A673 (cell line): ENCODE measurements around the gene SLC12A1. TPM values are rescaled to one million over a fixed set of nuclear protein-coding genes. Genes with fewer than 3 reads are reported as not detected.

ENCODE experiments used
- BruUV-seq: library from RNA; stranded (reverse); fragments of 400-500 nt; replicated peaks from 2 replicates; lab custom pipeline; 2021; lab: Mats Ljungman, UMichigan
- CTCF ChIA-PET: fragments of 300-600 bp; sonication (Branson Sonifier 250); formaldehyde crosslinking; loops from one replicate; lab custom pipeline; 2022; ENCODE audit warnings: antibody characterized with exemption; lab: Charles Lee
- POLR2A ChIA-PET: fragments of 300-600 bp; sonication (Branson Sonifier 250); formaldehyde crosslinking; loops from one replicate; lab custom pipeline; 2022; ENCODE audit warnings: antibody characterized with exemption; ENCODE audit not compliant: low non-redundant PET; lab: Charles Lee
- DNase-seq: peaks from one replicate; pipeline ENCODE4 v3.0.0-alpha.2; 2015; ENCODE audit warnings: low spot score
- H3K27ac ChIP-seq: fragments of 200-600 bp; sonication (generic); 2 replicates; pipeline ENCODE4 v1.5.1; 2016; ENCODE audit warnings: mixed run types, low read depth, mild to moderate bottlenecking, mixed read lengths, antibody characterized with exemption, low read length; ENCODE audit not compliant: poor library complexity, severe bottlenecking
- H3K27me3 ChIP-seq: fragments of 200-600 bp; sonication (generic); replicated peaks from 2 replicates; pipeline ENCODE4 v1.6.1; 2017; ENCODE audit warnings: mixed run types, low read depth, mild to moderate bottlenecking, mixed read lengths, antibody characterized with exemption, low read length; ENCODE audit not compliant: insufficient read depth, poor library complexity
- H3K36me3 ChIP-seq: fragments of 200-600 bp; sonication (generic); 2 replicates; pipeline ENCODE4 v1.6.1; 2016; ENCODE audit warnings: mixed run types, mild to moderate bottlenecking, mixed read lengths, antibody characterized with exemption, low read length; ENCODE audit not compliant: insufficient read depth, poor library complexity, severe bottlenecking
- H3K4me1 ChIP-seq: fragments of 200-600 bp; sonication (generic); 2 replicates; pipeline ENCODE4 v1.6.1; 2017; ENCODE audit warnings: mixed run types, mild to moderate bottlenecking, mixed read lengths, antibody characterized with exemption, low read length; ENCODE audit not compliant: insufficient read depth, poor library complexity, severe bottlenecking
- H3K4me3 ChIP-seq: fragments of 200-600 bp; sonication (generic); 2 replicates; pipeline ENCODE4 v1.5.1; 2016; ENCODE audit warnings: low read depth, mixed run types, mild to moderate bottlenecking, mixed read lengths, low read length; ENCODE audit not compliant: poor library complexity, severe bottlenecking
- H3K9me3 ChIP-seq: fragments of 200-600 bp; sonication (generic); 2 replicates; pipeline ENCODE4 v1.6.1; 2016; ENCODE audit warnings: mixed run types, low read depth, mild to moderate bottlenecking, mixed read lengths, antibody characterized with exemption, low read length; ENCODE audit not compliant: poor library complexity, severe bottlenecking
- EZH2 ChIP-seq: fragments of 200-600 bp; sonication (generic); IDR thresholded peaks from 2 replicates; pipeline ENCODE4 v1.6.1; 2017; ENCODE audit warnings: borderline replicate concordance, low read depth, mild to moderate bottlenecking, mixed read lengths, antibody characterized with exemption, low read length; ENCODE audit not compliant: poor library complexity, severe bottlenecking
- intact Hi-C: fragments of 100-400 bp; cut with micrococcal nuclease; formaldehyde crosslinking; loops from one replicate; pipeline ENCODE4 v1.10.0; 2022; ENCODE audit not compliant: unreplicated experiment
- total RNA-seq: library from RNA; stranded (reverse); gene quantifications from 2 replicates; pipeline ENCODE4 v1.2.3, GENCODE V29; 2021
- TF ChIP-seq, protein P1 (sequence below): fragments of 300-800, 200-600 bp; sonication (generic); conservative IDR thresholded peaks from 2 replicates; pipeline ENCODE4 v1.5.1; 2017; ENCODE audit warnings: low read depth, mild to moderate bottlenecking, antibody characterized with exemption, low read length, moderate library complexity, mixed read lengths

The SLC12A1 gene
- total RNA-seq, 1 experiment from 2014 or later: not detected

DNA sequence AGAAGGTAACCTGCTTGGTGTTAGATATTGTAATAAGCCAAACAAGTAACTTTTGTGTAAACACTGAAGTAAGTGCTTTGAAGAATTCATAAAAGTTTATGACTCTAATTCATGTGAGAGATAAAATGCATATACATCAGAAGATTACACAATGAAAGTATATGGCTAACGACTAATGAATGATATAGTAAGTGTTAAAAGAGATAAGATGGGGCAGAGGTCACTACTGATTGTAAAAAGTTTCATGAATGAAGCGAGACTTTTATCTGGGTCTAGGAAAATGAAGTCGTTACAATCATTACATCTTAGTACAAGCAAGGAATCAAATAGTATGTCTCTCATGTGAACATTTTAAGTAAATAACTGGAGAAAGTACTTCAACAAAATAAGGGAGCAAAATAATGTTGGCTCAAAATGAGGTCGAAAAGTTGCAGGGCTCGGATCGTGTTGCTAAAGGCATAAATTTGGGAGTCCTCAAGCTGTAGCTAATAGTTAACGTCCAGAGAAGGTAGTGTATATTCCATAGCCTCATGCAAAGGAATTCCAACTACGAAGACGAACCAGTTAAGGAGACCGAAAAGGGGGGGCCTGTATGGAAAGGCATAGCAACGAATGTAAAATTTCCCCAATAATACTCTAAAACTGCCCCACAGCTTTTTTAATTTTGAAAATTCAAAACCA lies 124.1 kb downstream of the SLC12A1 start:
- Histone ChIP-seq H3K27me3 (no peaks in the 10 kb centered on the region), H3K36me3 (peaks cover 15% of the 10 kb centered on the region), H3K9me3 (no peaks in the 10 kb centered on the region), H3K27ac (peak overlapping the region; percentile 98), H3K4me1 (peaks cover 11% of the 10 kb centered on the region), H3K4me3 (peak overlapping the region; percentile 84)
- BruUV-seq: TSS peak; percentile 74
- ChIA-PET CTCF (no interaction called here), POLR2A (interaction anchor here (0.5 kb wide), 1 partner anchor 11 kb away, joined by 4 read pairs; no protein-coding TSS in a partner anchor)
- TF ChIP-seq, protein P1, sequence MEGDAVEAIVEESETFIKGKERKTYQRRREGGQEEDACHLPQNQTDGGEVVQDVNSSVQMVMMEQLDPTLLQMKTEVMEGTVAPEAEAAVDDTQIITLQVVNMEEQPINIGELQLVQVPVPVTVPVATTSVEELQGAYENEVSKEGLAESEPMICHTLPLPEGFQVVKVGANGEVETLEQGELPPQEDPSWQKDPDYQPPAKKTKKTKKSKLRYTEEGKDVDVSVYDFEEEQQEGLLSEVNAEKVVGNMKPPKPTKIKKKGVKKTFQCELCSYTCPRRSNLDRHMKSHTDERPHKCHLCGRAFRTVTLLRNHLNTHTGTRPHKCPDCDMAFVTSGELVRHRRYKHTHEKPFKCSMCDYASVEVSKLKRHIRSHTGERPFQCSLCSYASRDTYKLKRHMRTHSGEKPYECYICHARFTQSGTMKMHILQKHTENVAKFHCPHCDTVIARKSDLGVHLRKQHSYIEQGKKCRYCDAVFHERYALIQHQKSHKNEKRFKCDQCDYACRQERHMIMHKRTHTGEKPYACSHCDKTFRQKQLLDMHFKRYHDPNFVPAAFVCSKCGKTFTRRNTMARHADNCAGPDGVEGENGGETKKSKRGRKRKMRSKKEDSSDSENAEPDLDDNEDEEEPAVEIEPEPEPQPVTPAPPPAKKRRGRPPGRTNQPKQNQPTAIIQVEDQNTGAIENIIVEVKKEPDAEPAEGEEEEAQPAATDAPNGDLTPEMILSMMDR: no peak
- TF ChIP-seq EZH2: no peak
- DNase-seq: peak; percentile 10
- intact Hi-C loops: no loop called here

DNA sequence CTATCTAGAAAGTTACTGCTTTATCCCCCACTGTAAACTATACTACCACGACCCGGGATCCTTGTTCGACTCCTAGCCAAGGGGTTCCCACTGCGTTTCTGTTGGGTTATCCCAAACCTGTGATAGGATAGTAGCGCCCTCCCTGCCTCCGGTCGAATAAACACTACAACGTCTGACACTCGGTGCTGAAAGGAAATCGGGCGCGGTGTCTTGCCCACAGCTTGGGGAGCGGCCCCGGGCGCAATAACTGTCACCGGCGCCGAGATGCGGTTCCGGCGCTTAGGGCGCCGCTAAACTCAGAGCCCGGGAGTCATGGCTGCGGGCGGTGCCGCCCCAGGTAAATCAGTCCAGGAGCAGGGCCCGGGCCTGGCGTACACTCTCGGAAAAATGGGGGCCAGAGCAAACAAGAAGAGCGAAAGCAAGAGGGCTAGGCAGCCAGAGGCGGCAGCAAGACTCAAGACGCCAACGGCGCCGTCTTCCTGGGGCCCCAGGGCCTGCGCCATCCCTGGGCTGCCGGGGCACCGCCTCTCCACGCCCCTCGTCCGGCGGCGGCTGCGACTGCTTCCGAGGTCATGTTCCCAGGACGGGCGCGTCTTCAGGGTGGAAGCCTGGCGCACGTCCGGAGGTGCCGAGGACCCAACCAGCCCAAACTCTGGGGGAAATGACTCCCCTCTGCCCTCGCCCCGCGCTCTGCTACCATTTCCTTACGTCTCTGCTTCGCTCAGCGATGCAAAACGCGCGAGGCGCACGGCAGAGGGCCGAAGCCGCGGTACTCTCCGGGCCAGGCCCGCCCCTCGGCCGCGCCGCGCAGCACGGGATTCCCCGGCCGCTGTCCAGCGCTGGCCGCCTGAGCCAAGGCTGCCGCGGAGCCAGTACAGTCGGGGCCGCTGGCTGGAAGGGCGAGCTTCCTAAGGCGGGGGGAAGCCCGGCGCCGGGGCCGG lies 125.0 kb downstream of the SLC12A1 start, which contains the start of gene DUT:
Gene DUT (plus strand): TSS at position 575 of the 941 bp plus-strand sequence. CDS start 87 bp downstream, at position 662.
- CTCF ChIA-PET: interaction anchor here (0.6 to 0.7 kb wide), 2 partner anchors 219 to 1148 kb away, joined by 5 to 6 read pairs; no protein-coding TSS in a partner anchor
- TF ChIP-seq, protein P1: peak; percentile 40
- no peak for TF ChIP-seq EZH2

DNA sequence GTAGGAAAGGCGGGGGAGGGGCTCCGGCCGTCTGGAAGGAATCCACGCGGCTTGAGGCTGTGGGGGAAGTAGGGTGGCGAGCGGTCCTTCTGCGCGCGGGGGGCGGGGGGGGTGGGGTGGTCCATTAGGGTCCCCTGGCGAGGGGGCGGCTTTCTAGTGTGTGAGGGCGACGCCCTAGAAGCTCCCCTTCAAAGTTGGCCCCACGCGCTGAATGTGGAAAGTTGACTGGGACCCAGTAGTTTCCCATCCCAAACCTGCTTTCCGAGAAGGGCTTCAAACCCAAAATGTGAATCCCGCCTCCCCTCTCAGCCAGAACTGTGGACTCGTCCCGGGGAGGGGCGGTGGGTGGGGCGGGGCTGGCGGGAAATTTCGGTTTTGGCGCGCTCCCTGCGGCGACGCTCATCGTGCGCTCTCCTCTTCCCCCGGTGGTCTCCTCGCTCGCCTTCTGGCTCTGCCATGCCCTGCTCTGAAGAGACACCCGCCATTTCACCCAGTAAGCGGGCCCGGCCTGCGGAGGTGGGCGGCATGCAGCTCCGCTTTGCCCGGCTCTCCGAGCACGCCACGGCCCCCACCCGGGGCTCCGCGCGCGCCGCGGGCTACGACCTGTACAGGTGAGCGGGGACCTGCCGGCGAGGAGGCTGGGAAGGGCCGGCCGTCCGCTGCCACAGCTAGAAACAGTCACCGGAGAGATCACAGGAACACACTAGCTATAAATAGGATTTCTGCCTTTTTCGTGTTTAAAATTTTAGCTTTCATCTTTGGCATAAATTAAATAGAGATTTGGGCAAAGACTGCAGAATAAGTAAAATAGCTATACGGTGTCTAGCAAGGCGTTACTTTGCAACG lies 125.9 kb downstream of the SLC12A1 start:
- peak; percentile 88 for DNase-seq
- Histone ChIP-seq H3K27me3 (no peaks in the 10 kb centered on the region), H3K4me3 (peak overlapping the region; percentile 84), H3K36me3 (peaks cover 29% of the 10 kb centered on the region), H3K9me3 (no peaks in the 10 kb centered on the region), H3K27ac (peak overlapping the region; percentile 98), H3K4me1 (peaks cover 17% of the 10 kb centered on the region)
- BruUV-seq: no TSS peak
- CTCF ChIA-PET: interaction anchor here (0.6 to 0.7 kb wide), 2 partner anchors 220 to 1149 kb away, joined by 5 to 6 read pairs; no protein-coding TSS in a partner anchor
- TF ChIP-seq, protein P1: no peak
- TF ChIP-seq EZH2: no peak
- intact Hi-C loops: no loop called here
- POLR2A ChIA-PET: no interaction called here

More for the DNA sequence above, 125.0 kb downstream of the SLC12A1 start, which contains the start of gene DUT:
- H3K4me3 ChIP-seq: peak within 1 kb of the TSS; percentile 84
- POLR2A ChIA-PET: no interaction called here
- peaks cover 17% of the 10 kb centered on the region for H3K4me1 ChIP-seq
- no peaks in the 10 kb centered on the region for H3K9me3 ChIP-seq
- H3K36me3 ChIP-seq: peaks cover 23% of the 10 kb centered on the region
- DNase-seq: peak; percentile 83
- no TSS peak for BruUV-seq
- intact Hi-C loops: no loop called here
- no peaks in the 10 kb centered on the region for H3K27me3 ChIP-seq
- H3K27ac ChIP-seq: peak within 1 kb of the TSS; percentile 98
